Right lobe of liver (tissue), 6 donors: ENCODE data around the gene CRISPLD2. TPM values are rescaled to one million over a fixed set of nuclear protein-coding genes. Genes with fewer than 3 reads are reported as not detected.

Source experiments
- ATAC-seq, 4 donors: fragments of 200-7000 bp; cut with Tn5 transposase; one replicate each; pipeline ENCODE4 v1.9.1; 2020; ENCODE audit warnings: mild to moderate bottlenecking in 4 of 4, moderate library complexity in 4 of 4
- DNase-seq, 3 donors: peaks; one replicate each; pipeline ENCODE4 v3.0.0-alpha.2; 2020
- H3K27ac ChIP-seq, 3 donors: fragments of 200-600 bp; one replicate each; pipeline ENCODE4 v1.8.0; 2022
- H3K27me3 ChIP-seq, 2 donors: fragments of 200-600 bp; one replicate each; pipeline ENCODE4 v1.8.0; 2022
- H3K36me3 ChIP-seq, 4 donors: fragments of 200-600 bp; sonication (generic) in 1 of 4; one replicate each; pipeline versions ENCODE4 v1.5.1 to v1.8.0; 2017 to 2022; ENCODE audit warnings: control low read depth in 1 of 4
- H3K4me1 ChIP-seq, 4 donors: fragments of 200-600 bp; sonication (generic) in 1 of 4; one replicate each; pipeline versions ENCODE4 v1.5.1 to v1.8.0; 2017 to 2022; ENCODE audit warnings: control low read depth in 1 of 4
- H3K4me3 ChIP-seq, 3 donors: fragments of 200-600 bp; one replicate each; pipeline ENCODE4 v1.8.0; 2022
- H3K9me3 ChIP-seq, 4 donors: fragments of 200-600 bp; sonication (generic) in 1 of 4; one replicate each; pipeline versions ENCODE4 v1.5.1 to v1.8.0; 2017 to 2022; ENCODE audit warnings: control low read depth in 1 of 4
- CTCF ChIP-seq, 4 donors: fragments of 200-600 bp in 3 of 4; fragments of 450-650 bp in 1 of 4; IDR thresholded peaks; one replicate each; pipeline versions ENCODE4 v1.5.1 to v1.8.0; 2016 to 2022; ENCODE audit warnings: antibody characterized with exemption in 4 of 4, mild to moderate bottlenecking in 2 of 4
- POLR2A ChIP-seq: fragments of 450-650 bp; IDR thresholded peaks from one replicate; pipeline ENCODE4 v1.6.1; 2017; ENCODE audit warnings: antibody characterized with exemption, mild to moderate bottlenecking
- WGBS: methylation state at CpG from one replicate; pipeline ENCODE4 v1.1.6; 2018; ENCODE audit warnings: low coverage, low lambda C conversion rate; ENCODE audit not compliant: insufficient coverage; ENCODE audit errors: missing lambda C conversion rate; 5-methylcytosine and 5-hydroxymethylcytosine counted together
- intact Hi-C, 2 donors: fragments of 100-400 bp; cut with DNase I; formaldehyde crosslinking; loops; one replicate each; pipeline versions ENCODE4 v1.11.2 to v1.14.1; 2022
- total RNA-seq, 6 experiments: library from RNA; depleted of rRNA in 2 of 6; stranded (reverse); fragments of >200 nt in 2 of 6; fragmentation: NEBNext Ultra II Directional in 3 of 6; extraction: Animal tissue kit (Norgen Biotek cat#: 25700) in 3 of 6; gene quantifications; one replicate each; pipeline versions ENCODE4 v1.1.0 to v1.2.4, GENCODE V29; 2016 to 2023
- donor health status: DM: no; HTN: yes; CAD: no.
- donor health status: DM: no; HTN: no; CAD: no.
- donor health status: DM: no; HTN: no; CAD: no.
- donor health status: DM: no; HTN: yes; CAD: no.
- donor health status: DM: no; HTN: yes; CAD: no.

The CRISPLD2 gene
- total RNA-seq, 6 experiments from 2014 or later = 2.9 to 14.8 (median 8.9) TPM

DNA sequence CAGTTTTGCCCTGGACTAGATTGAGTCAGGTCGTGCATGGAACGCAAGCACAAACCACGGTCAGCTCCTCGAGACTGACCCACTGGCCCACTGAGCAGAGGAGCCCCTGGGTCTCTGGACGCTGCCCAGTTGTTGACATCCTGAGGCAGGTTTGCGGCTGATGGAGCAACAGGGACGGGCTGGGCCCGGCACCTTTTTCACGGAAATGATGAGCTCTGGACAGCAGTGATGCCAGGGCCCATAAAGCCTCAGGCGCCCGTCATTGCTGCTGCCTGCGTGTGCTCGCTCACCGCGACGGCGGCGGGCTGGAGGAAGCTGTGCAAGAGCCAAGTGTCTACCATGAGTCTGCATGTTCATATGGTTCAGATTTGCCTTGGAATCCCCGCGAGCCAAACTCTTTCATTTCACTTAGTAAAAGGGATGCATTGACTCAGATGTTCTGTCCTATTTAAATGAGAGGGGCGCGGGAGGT, 30.8 kb upstream of the CRISPLD2 start:
- H3K27ac ChIP-seq = no peak overlapping the region
- ATAC-seq (no peak), DNase-seq (peak in 1 of 3 donors; percentile 38)
- TF ChIP-seq CTCF (IDR thresholded peaks at IDR 0.05) = no peak
- intact Hi-C loops = no loop called here
- H3K4me1 ChIP-seq = no peaks in the 10 kb centered on the region
- no peaks in the 10 kb centered on the region for H3K27me3 ChIP-seq
- H3K9me3 ChIP-seq = no peaks in the 10 kb centered on the region
- no peak overlapping the region for H3K4me3 ChIP-seq
- H3K36me3 ChIP-seq = no peaks in the 10 kb centered on the region
- 92% methylated on average over 9 of the region's 22 CpGs for WGBS

GRCh38 chr16:84789431-84789830, 30.4 kb upstream of the CRISPLD2 start:
- DNase-seq = peak in 1 of 3 donors; percentile 37
- Histone ChIP-seq H3K27me3 (no peaks in the 10 kb centered on the region), H3K9me3 (no peaks in the 10 kb centered on the region), H3K4me1 (no peaks in the 10 kb centered on the region), H3K4me3 (no peak overlapping the region), H3K27ac (no peak overlapping the region), H3K36me3 (no peaks in the 10 kb centered on the region)
- WGBS = 85% methylated on average over 8 of the region's 11 CpGs
- no peak for TF ChIP-seq CTCF (IDR thresholded peaks at IDR 0.05)
- TF ChIP-seq POLR2A = no peak
- intact Hi-C loops = no loop called here
- ATAC-seq = no peak

DNA sequence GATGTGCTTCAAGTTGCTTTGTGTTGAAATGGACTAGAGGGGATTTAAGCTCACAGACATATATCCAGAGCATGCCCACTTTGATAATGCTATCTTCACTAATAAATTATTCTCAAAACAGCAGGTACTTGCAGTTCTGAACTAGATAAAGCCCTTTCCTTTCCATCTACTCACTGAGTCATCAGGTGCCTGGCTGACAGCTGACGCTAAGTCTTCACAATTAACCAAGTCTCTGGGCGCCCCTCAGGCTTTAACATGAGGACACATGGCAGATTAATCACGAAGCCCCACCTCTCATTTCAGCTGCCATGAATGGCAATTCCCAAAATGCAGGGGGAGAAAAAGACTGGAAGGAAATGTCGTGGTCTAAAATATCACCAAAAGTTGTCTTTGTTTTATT, 29.5 kb upstream of the CRISPLD2 start:
- no peaks in the 10 kb centered on the region for H3K36me3 ChIP-seq
- no peak for TF ChIP-seq CTCF (IDR thresholded peaks at IDR 0.05)
- no peak for TF ChIP-seq POLR2A
- intact Hi-C loops = no loop called here
- WGBS = 71% methylated on average over 3 of the region's 4 CpGs
- H3K4me1 ChIP-seq = no peaks in the 10 kb centered on the region
- no peaks in the 10 kb centered on the region for H3K9me3 ChIP-seq
- H3K27ac ChIP-seq = no peak overlapping the region
- ATAC-seq = no peak
- H3K4me3 ChIP-seq = no peak overlapping the region
- no peaks in the 10 kb centered on the region for H3K27me3 ChIP-seq
- peak in 1 of 3 donors; percentile 7 for DNase-seq

DNA sequence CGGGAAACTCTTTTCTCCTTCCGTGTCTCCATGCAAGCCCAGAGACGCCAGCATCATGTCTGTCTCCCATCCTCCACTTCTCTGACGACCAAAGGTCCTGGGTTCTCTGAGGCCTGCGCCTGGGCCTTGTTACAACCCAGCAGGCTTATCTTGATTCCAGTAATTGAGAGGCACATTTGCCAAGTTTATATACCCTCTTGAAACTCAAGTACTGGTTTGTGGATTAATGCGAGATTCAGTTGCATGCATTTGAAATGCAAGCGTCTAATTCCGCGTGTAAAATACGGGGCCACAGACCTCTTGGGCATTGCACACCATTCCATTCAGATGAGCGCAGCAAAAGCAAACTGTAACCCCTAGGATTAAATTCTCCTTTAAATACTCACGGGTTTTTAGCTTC, 28.7 kb upstream of the CRISPLD2 start:
- peak in 1 of 3 donors; percentile 7 for DNase-seq
- intact Hi-C loops = no loop called here
- Histone ChIP-seq H3K4me3 (no peak overlapping the region), H3K36me3 (no peaks in the 10 kb centered on the region), H3K27ac (no peak overlapping the region), H3K9me3 (no peaks in the 10 kb centered on the region), H3K4me1 (no peaks in the 10 kb centered on the region), H3K27me3 (no peaks in the 10 kb centered on the region)
- ATAC-seq = no peak
- 89% methylated on average over 11 of the region's 12 CpGs for WGBS
- TF ChIP-seq POLR2A = no peak
- no peak for TF ChIP-seq CTCF (IDR thresholded peaks at IDR 0.05)

GRCh38 chr16:84791501-84791900, 28.3 kb upstream of the CRISPLD2 start:
- Histone ChIP-seq H3K27ac (no peak overlapping the region), H3K36me3 (no peaks in the 10 kb centered on the region), H3K4me1 (no peaks in the 10 kb centered on the region), H3K27me3 (no peaks in the 10 kb centered on the region), H3K9me3 (no peaks in the 10 kb centered on the region), H3K4me3 (no peak overlapping the region)
- TF ChIP-seq CTCF (IDR thresholded peaks at IDR 0.05) = no peak
- TF ChIP-seq POLR2A = no peak
- intact Hi-C loops = no loop called here
- WGBS = 93% methylated on average over 6 of the region's 6 CpGs
- no peak for DNase-seq
- no peak for ATAC-seq
